Vagina (tissue), 2 donors: Measurements from ENCODE around the gene PLCB1.

ENCODE experiments used
- POLR2A ChIP-seq, 2 donors: fragments of 450-650 bp; IDR thresholded peaks; one replicate each; pipeline ENCODE4 v1.6.1; 2017; ENCODE audit warnings: antibody characterized with exemption in 2 of 2, mild to moderate bottlenecking in 2 of 2, moderate library complexity in 2 of 2
- POLR2AphosphoS5 ChIP-seq, 2 donors: sonication (generic); formaldehyde crosslinking; IDR thresholded peaks; one replicate each; pipeline ENCODE4 v1.9.0; 2017; ENCODE audit warnings: antibody characterized with exemption in 2 of 2, mild to moderate bottlenecking in 2 of 2, low read depth in 1 of 2; ENCODE audit not compliant: insufficient read depth in 1 of 2
- TF ChIP-seq, protein P1 (sequence below), 3 experiments: fragments of 450-650 bp in 2 of 3; fragments of 200-600 bp in 1 of 3; sonication (generic) in 1 of 3; IDR thresholded peaks; one replicate each; pipeline ENCODE4 v1.5.1; 2017 to 2019; ENCODE audit warnings: antibody characterized with exemption in 3 of 3, mild to moderate bottlenecking in 2 of 3, moderate library complexity in 2 of 3

DNA sequence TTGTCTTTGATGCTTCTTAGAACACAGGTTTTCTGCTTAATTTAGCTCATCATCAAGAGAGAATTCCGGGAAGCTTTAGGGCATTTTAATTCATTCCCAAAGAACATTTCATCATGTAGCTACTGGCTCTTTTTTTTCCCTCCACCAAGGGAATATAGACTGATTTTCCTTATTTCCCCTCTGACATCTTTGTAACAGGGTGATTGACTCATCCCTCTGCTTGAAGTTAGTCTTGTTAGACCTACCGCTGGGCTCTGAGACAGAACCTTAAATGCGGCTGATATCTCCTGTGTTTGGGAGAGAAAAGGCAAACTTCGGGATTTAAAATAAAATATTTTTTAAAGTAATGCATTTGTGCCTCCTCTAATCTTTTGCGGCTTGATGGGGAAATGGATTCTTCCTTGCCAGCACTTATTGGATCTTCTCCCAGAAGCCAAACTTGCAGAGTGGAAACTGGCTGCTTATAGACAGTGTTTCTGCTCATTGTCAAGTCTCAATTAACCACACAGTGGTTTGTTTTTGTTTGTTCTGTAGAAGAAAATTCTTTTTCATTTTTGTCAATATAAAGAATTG lies 664.1 kb downstream of the PLCB1 start:
- TF ChIP-seq POLR2A (IDR thresholded peaks at IDR 0.05) (no peak), POLR2AphosphoS5 (IDR thresholded peaks at IDR 0.05; ENCODE audit: insufficient read depth in 1 of 2, low read depth in 1 of 2) (peak in 1 of 2 donors; percentile 26)
- TF ChIP-seq, protein P1, sequence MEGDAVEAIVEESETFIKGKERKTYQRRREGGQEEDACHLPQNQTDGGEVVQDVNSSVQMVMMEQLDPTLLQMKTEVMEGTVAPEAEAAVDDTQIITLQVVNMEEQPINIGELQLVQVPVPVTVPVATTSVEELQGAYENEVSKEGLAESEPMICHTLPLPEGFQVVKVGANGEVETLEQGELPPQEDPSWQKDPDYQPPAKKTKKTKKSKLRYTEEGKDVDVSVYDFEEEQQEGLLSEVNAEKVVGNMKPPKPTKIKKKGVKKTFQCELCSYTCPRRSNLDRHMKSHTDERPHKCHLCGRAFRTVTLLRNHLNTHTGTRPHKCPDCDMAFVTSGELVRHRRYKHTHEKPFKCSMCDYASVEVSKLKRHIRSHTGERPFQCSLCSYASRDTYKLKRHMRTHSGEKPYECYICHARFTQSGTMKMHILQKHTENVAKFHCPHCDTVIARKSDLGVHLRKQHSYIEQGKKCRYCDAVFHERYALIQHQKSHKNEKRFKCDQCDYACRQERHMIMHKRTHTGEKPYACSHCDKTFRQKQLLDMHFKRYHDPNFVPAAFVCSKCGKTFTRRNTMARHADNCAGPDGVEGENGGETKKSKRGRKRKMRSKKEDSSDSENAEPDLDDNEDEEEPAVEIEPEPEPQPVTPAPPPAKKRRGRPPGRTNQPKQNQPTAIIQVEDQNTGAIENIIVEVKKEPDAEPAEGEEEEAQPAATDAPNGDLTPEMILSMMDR (IDR thresholded peaks at IDR 0.05) = no peak
